ENCODE measurements around the gene POLR1E.

DNA sequence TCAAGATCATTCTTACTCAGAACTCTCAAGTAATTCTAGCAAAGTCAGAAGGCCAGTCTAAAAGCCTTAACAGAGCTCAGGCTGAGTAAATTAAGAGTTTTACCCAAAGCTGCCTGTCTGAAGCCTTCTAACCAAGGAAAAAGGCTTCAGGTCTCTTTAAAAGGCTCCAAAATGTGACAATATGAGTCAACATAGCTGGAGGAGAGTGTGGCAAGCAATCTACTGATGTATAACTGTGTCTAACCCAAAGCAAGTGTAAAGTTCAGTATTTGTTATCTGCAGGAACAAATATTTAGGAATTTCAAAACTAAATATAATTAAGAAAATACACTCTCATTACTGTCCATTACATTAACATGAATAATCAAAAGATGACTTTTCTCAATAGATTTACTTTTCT lies 31.5 kb upstream of the POLR1E start:
- TF ChIP-seq, protein P1, sequence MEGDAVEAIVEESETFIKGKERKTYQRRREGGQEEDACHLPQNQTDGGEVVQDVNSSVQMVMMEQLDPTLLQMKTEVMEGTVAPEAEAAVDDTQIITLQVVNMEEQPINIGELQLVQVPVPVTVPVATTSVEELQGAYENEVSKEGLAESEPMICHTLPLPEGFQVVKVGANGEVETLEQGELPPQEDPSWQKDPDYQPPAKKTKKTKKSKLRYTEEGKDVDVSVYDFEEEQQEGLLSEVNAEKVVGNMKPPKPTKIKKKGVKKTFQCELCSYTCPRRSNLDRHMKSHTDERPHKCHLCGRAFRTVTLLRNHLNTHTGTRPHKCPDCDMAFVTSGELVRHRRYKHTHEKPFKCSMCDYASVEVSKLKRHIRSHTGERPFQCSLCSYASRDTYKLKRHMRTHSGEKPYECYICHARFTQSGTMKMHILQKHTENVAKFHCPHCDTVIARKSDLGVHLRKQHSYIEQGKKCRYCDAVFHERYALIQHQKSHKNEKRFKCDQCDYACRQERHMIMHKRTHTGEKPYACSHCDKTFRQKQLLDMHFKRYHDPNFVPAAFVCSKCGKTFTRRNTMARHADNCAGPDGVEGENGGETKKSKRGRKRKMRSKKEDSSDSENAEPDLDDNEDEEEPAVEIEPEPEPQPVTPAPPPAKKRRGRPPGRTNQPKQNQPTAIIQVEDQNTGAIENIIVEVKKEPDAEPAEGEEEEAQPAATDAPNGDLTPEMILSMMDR (IDR thresholded peaks at IDR 0.05): no peak
- TF ChIP-seq POLR2A (IDR thresholded peaks at IDR 0.05) (no peak), EP300 (IDR thresholded peaks at IDR 0.05) (no peak), POLR2AphosphoS5 (IDR thresholded peaks at IDR 0.05) (no peak)
